HG03159 (cell line): ENCODE results near the gene PNPLA2.
A peak's percentile ranks its signal among the peaks of the same experiment; 100 is the strongest.

Source experiments
- ATAC-seq: cut with Tn5 transposase; IDR thresholded peaks from one replicate; pipeline ENCODE4 v1.9.1; 2021; ENCODE audit warnings: mild to moderate bottlenecking, moderate library complexity; ENCODE audit not compliant: unreplicated experiment

PNPLA2 gene

DNA sequence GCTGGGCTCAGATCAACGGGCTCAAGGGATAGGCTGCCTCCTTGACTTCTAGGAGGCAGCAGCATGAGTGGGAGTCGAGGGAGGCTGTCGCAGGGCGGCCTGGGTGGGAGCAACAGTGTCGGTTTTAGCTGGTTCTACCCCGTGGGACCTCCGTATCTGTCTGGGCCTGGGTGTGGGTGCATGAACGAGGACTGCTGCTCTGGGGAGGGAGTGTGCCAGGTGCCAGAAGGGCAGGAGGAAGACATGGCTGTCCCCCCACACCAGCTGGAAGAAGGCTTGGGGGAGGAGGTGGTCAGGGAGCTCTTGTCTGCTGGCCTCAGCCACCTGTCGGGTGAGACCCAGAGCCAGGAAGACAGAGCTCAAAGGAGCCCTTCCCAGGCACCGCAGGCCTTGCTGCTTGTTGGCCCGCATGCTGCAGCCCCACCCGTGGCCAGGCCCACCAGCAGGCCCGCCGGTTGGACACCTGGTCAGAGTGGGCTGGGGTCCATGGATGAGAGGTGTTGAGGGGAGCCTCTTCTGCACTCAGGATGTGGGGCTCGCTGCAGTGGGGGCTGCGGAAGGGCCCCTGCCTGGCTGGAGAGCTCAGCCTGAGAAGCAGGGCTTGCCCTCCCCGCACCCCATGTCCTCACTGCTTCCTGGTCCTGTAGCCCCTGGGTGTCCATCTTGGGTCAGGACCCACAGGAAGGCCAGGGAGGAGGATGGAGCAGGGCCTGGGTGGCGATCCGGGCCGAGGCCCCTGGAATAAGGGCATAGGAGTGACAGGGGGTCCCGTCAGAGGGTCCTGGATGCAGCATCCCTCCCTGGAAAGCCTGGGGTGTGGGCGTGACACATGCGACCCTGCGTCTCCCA lies 32.3 kb upstream of the PNPLA2 start:
- ATAC-seq = no peak

- no peak for ATAC-seq
Observed at GRCh38 chr11:787084-787675, 31.5 kb upstream of the PNPLA2 start.

- ATAC-seq = no peak
Observed at GRCh38 chr11:788009-788640, 30.6 kb upstream of the PNPLA2 start.

- no peak for ATAC-seq
Observed at GRCh38 chr11:788953-789940, 29.5 kb upstream of the PNPLA2 start.

GRCh38 chr11:789943-790342 lies 28.8 kb upstream of the PNPLA2 start, which contains the start of gene CEND1:
Gene CEND1 (minus strand): TSS chr11:790090. CDS start chr11:788576, 1,514 bp downstream.
- ATAC-seq = no peak

DNA sequence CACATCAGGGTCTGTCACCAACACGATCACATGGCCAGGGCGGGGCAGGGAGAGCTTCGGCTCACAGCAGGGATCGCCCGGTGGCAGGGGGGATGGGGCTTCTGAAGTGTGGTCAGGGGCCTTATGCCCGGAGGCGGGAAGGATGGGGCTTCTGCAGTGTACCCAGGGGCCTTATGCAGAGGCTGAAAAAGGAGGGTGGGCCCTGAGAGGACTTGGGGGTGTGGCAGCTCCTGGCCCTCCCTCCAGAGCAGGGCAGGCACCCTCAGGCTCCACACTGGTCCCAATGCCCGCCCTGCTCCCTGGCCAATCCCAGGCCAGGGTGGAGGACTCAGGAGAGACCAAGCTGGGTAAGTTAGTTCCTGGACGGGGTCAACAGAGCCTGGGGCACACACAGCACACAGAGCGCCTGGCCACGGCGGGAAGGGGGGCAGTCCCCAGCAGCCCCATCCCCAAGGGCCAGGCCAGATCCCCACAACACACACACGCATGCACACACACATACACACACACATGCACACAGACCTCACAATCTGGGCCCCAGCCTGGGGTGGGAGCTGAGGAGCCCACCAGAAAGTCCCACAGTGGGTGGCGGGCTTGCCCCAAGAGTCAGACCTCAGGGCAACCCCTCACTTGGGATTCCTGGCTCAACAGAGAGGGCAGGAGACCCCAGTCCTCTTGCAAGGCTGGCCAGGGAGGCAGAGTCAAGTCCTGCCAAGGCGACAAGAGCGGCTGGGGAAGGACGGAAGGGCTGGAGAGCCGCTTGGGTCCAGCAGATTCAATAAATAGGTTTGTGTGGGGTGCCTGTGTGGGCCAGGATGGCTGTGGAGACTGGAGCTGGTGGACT lies 27.8 kb upstream of the PNPLA2 start:
- ATAC-seq = no peak

DNA sequence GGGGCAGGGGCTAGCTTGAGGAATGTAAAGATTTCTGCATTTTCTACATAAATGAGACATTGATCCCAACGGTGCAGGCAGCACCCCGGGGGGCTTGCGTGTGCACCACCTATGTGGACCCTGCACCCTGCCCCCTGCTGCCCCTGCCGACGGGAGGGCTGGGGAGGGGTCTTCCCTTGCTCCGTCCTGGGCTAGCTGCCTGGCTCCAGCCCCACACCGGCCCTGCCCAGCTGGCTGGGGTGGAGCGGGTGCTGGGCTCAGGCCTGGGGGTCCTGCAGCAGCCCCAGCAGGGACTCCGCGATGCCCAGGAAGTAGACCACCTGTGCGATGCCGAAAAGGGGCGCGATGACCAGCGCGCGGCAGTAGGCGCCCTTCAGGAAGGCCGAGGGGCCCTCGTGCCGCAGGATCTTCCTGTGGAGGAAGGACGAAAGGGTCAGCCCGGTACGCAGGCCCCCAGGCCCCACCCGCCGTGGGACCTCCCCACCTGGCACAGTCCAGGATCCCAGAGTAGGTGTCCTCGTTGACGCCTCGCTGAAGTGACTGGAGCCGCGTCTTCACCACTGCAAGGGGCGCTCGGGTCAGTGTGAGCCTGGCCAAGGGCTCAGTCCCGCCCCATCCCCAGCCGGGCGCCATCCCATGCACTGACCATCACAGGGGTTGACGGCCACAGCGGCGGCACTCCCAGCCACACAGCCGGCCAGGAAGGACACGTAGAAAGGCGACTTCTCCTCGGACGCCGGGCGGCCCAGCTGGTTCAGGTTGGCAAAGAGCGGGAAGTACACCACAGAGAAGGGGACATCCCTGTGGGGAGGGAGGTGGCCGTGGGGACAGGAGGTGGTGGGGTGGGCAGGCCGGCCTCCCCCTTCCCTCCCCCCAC lies 26.8 kb upstream of the PNPLA2 start:
- no peak for ATAC-seq

- no peak for ATAC-seq
Observed at GRCh38 chr11:792535-792821, 26.2 kb upstream of the PNPLA2 start.

DNA sequence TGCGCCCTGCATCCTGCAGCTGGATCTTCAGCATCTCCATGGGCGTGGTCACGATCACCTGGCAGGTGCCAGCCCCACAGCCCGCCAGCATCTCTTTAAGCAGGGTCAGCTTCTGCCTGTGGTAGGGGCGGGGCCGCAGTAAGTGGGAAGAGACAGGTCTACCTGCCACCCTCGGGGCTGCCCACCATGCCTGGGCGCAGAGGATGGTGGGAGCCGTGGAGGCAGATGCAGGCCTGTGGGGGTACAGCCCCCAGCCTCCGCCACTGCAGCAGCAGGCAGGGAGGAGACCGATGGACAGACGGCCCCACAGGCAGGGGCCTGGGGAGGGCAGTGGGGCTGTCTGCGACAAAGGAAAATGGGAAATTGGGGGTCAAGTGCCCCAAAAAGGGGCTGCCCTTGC lies 25.8 kb upstream of the PNPLA2 start:
- no peak for ATAC-seq

DNA sequence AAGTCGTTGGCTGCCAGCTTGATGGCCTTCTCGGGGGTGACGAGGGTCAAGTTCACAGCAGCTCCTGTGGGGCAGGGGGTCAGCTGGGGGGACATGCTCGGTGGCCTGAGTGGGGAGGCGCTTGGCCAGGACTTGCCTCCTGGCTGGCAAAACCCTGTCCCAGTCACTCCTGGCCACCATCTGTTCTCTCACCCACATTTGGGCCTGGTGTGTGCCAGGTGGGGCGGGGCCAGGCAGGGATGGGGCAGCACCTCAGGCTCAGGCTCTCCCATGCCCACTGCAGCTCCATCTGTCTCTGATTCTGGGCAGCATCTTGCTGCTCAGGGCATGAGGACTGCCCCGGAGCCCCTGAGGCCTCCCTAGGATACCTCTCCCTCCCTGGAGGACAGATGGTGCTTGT lies 25.2 kb upstream of the PNPLA2 start:
- ATAC-seq = no peak

DNA sequence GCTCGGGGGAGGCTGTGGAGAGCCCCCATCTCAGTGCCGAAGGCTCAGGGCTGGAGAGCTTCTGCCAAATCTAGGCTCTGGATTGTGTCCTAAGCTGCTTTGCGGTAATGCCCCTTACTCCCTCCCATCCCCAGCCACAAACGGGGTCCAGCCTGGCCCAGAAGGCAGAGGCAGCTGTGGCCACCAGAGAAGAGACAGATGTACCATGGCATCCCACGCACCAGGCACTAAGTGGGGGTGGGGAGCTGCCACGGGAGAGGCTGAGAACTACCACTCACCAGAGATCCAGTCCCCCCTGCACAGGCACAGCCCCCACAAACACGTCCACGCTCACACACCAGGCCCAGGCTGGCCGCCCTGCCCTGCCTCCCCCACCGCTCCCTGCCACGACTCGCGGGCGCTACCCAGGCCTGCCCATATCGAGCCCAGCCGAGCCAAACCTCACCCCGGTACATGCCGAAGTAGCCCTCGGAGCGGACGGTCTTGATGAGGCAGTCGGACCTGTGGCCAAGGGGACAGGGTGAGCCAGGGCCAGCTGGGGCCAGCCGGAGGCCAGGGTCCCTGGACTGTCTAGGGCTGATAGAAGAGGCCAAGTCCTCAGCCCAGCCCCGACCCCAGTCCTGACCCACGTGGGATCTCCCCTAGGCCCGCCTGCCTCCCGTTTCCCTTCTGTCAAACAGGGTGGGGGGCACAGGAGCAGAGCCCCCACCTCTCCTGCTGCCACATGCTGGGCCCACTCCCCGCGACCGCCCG lies 24.5 kb upstream of the PNPLA2 start:
- ATAC-seq = no peak

- no peak for ATAC-seq
Observed at GRCh38 chr11:794766-795633, 23.7 kb upstream of the PNPLA2 start.

DNA sequence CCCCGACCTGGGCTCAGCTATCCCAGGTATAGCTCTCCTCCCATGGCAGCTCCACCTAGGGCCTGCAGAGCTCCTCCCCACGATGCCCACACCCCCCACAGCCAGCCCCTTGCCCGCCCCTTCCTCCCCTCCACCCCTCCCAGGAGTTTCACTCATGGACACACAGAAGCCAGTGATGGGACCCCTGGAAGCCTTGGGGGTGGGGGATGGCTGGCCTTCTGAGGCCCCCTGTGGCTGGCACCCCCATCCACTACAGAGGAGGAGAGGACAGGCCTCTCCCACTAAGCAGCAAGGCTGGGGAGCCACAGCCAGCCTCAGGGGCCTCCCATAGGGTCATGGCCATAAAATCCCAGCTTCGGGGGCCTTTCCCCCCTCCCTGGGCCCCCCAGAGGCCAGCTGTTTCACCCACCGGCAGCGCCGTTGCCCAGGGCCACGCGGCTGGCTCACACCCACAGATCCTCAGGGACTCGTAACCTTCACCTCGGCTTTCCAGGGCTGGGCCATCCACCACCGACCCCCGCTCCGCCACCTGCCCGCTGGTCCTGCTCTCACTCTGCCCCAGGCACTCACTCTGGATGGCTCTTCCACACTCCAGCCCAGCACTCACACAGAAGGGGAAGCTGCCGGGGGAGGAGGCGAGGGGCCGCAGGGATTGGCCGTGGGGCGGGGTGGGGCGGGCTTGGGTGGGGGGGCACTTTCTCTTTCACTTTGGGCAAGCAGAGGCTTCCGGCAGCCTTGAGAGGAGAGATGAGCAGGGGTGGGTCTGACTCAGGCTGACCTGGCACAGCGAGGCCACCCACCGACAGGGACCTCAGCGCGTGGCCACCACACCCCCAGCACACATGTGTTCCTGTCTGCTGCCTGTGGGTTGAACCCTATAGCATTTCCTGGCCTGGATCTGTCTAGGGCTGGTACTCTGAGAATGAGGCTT lies 22.8 kb upstream of the PNPLA2 start:
- peak; percentile 31 for ATAC-seq

DNA sequence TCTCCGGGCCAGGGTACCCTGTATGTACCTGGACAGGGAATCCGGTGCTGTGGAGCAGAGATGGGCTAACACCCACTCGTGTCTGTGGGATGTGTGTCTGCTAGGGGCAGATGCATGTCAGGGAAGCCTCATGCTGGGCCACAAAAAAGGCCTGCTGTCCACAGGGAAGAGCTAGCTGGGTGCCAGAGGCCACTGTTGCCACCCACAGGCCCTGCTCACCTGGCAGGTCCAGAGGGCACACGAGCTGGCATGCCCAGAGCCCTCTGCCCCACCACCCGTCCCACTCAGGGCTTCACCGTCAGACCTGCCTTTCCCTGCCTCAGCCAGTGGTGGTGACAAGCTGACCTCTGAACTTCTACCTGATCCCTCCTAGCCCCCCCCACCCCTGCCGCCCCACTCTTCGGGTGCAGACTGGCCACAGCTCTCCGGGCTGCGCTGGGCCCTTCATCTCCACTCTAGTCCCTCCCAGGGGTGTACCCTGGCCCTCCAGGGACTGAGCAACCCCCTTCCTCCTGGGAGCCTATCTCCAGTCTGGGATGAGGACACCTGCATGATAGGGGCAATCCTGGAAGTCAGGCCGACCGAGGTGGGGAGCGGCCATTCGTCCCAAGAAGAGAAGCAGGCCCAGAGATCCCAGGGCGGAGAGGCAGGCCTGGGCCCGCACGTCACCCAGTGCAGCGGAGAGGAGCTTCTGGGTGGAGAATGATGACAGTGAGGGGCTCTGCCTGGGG lies 22.0 kb upstream of the PNPLA2 start:
- no peak for ATAC-seq

DNA sequence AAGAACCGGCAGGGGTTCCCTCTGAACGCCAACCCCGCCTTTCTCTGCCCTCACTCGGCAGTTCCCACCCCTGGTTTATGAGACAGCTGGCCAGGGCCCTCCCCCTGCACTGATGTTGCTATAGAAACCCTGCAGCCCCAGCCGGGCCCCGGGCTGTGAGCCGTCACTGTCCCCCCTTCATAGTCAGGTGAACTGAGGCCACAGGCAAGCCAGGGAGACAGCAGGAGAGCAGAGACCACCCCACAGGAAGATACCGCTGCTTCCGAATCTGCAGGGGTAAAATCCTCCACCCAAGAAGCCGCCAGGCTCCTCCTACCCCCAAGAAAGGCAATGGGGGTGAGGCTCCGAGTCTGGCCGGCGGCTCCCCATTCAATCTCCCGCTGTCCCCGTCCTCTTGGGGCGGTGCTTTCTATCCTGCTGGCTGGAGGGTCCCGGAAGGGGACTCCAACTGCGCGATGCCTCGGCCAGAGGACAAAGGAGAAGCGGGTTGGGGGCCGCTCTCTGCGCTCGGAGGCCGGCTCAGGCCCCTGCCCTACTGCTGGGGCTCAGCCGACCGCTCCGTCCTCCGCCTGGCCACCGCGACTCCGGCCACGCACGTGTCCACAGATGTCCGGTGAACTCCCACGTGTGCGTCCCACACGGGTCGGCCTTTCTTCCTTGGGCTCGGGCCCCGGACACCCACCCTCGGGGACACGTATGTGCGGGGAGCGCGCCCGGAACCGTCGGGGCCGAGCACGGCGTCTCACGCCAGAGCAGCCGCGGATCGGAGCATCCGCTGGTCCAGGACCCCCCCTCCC lies 21.2 kb upstream of the PNPLA2 start:
- peak; percentile 45 for ATAC-seq
